Cardiac septum (tissue), 1 donor: Measurements from ENCODE around the gene OSGEPL1. TPM values are rescaled to one million over a fixed set of nuclear protein-coding genes. Genes with fewer than 3 reads are reported as not detected.
"Not testable (repeated sequence)": the region's sequence is repeated elsewhere in the genome, so short reads cannot be mapped to it uniquely, and the experiment has no call there.

Source experiments
- DNase-seq: peaks from one replicate; pipeline ENCODE4 v3.0.0-alpha.2; 2020; ENCODE audit warnings: low spot score
- intact Hi-C: fragments of 100-400 bp; cut with DNase I; formaldehyde crosslinking; loops from one replicate; pipeline ENCODE4 v1.14.0; 2022
- total RNA-seq: library from RNA; stranded (reverse); fragmentation: NEBNext Ultra II Directional; extraction: Animal tissue kit (Norgen Biotek cat#: 25700); gene quantifications from one replicate; pipeline ENCODE4 v1.2.1, GENCODE V29; 2021
- donor health status: DM: no; HTN: no; CAD: no.

The OSGEPL1 gene
- total RNA-seq, 1 donor from 2014 or later = 5.4 TPM

GRCh38 chr2:189756311-189756952 lies 6.2 kb downstream of the OSGEPL1 start:
- DNase-seq = no peak
- intact Hi-C loops = no loop called here

DNA sequence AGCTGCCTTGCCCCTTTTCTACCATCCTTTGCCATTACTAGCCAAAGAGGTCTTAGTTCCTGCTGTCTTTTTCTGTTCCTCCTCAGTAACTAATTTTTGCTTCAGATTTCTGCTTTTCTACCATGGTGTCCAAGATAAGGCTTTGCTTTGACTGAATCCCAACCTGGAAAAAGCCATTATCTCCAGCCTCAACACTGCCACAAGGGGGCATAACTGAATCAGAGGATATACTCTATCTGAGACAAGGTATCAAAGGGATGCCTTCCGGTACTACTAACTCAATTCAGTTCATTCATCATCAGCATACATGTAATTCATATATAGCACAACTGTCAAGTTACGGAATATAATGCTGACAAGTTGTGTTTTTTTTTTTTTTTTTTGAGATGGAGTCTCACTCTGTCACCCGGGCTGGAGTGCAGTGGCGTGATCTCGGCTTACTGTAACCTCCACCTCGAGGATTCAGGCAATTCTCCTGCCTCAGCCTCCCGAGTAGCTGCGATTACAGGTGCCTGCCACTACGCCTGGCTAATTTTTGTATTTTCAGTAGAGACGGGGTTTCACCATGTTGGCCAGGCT lies 11.4 kb downstream of the OSGEPL1 start:
- intact Hi-C loops = loop anchor here (5.0 kb wide), 1 partner anchor 321 kb away; no protein-coding TSS in a partner anchor

GRCh38 chr2:189729430-189729829 lies 33.2 kb downstream of the OSGEPL1 start:
- intact Hi-C loops = no loop called here
- DNase-seq = no peak

More for the DNA sequence above, 11.4 kb downstream of the OSGEPL1 start:
- no peak for DNase-seq

- intact Hi-C loops = no loop called here
- no peak for DNase-seq
Observed at GRCh38 chr2:189726849-189727248, 35.7 kb downstream of the OSGEPL1 start.

GRCh38 chr2:189726271-189726670 lies 36.3 kb downstream of the OSGEPL1 start:
- intact Hi-C loops = no loop called here
- DNase-seq = no peak

DNA sequence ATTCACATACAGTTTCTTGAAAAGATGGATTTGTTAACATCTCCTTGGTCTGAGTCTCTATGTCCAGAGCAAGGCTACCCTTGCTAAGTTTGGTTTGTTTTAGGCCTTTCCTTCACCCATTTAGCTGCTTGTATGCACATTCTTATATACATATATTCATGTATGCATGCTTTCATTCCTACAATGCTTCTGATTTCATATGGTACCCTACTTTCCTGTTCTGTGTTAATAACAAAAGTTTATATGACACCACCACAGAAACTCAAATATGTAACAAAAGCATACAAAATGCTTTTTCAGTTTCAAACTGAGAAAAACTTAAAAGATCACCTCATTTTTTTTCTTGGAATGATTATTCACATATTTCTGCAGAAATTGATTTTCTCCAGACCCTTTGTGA lies 39.4 kb downstream of the OSGEPL1 start:
- DNase-seq = no peak
- intact Hi-C loops = no loop called here

GRCh38 chr2:189719571-189719970 lies 43.0 kb downstream of the OSGEPL1 start:
- intact Hi-C loops = no loop called here
- DNase-seq = no peak

- DNase-seq, intact Hi-C loops: not testable (repeated sequence)
Observed at GRCh38 chr2:189717593-189717992, 45.0 kb downstream of the OSGEPL1 start.

- intact Hi-C loops = no loop called here
Observed at GRCh38 chr2:189709501-189710221, 52.9 kb downstream of the OSGEPL1 start.

GRCh38 chr2:189702071-189702470 lies 60.5 kb downstream of the OSGEPL1 start:
- no peak for DNase-seq
- intact Hi-C loops = no loop called here

More at GRCh38 chr2:189709501-189710221, 52.9 kb downstream of the OSGEPL1 start:
- DNase-seq = no peak

DNA sequence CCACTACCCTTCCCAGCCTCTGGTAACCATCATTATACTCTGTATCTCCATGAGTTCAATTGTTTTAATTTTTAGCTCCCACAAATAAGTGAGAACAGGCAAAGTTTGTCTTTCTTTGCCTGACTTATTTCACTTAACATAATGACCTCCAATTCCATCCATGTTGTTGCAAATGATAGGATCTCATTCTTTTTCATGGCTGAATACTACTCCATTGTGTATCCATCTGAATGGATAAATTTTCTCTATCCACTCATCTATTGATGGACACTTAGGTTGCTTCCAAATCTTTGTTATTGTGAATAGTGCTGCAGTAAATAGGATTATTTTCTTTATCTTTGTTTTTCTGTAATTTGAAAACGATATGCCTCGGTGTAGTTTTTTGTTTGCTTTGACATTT lies 61.9 kb downstream of the OSGEPL1 start:
- DNase-seq = no peak
- intact Hi-C loops = no loop called here

GRCh38 chr2:189698020-189698887 lies 64.3 kb downstream of the OSGEPL1 start:
- intact Hi-C loops = loop anchor here (1.0 kb wide), 1 partner anchor 37 kb away; the partner anchor contains the start of gene ASNSD1
- no peak for DNase-seq

Other genes with a start within 250 kb of the OSGEPL1 start
- 30.3 TPM for gene SLC40A1, start 182.0 kb downstream of the OSGEPL1 start, total RNA-seq
- gene ASNSD1, start 101.3 kb downstream of the OSGEPL1 start, total RNA-seq = 27.7 TPM
- 10.3 TPM for gene ANKAR, start 88.1 kb downstream of the OSGEPL1 start, total RNA-seq
- 25.7 TPM for gene ORMDL1, start 21.5 kb upstream of the OSGEPL1 start, total RNA-seq
- 11.1 TPM for gene PMS1, start 21.7 kb upstream of the OSGEPL1 start, total RNA-seq